Endothelial cell (in vitro differentiated cells): ENCODE results near the gene PCP4L1. TPM values are rescaled to one million over a fixed set of nuclear protein-coding genes. Genes with fewer than 3 reads are reported as not detected.

Experiments
- DNase-seq: peaks from one replicate; pipeline ENCODE4 v3.0.0; 2021; ENCODE audit warnings: low spot score
- H3K27ac Mint-ChIP-seq: one replicate; pipeline ENCODE4 v1.8.0; 2021; ENCODE audit warnings: mixed read lengths, inconsistent platforms; ENCODE audit not compliant: unreplicated experiment
- H3K27me3 Mint-ChIP-seq: one replicate; pipeline ENCODE4 v1.8.0; 2021; ENCODE audit warnings: mild to moderate bottlenecking, moderate library complexity, mixed read lengths, inconsistent platforms; ENCODE audit not compliant: unreplicated experiment
- H3K36me3 Mint-ChIP-seq: one replicate; pipeline ENCODE4 v1.8.0; 2021; ENCODE audit warnings: mild to moderate bottlenecking, low read depth, mixed read lengths, inconsistent platforms; ENCODE audit not compliant: unreplicated experiment
- H3K4me1 Mint-ChIP-seq: one replicate; pipeline ENCODE4 v1.8.0; 2021; ENCODE audit warnings: mild to moderate bottlenecking, mixed read lengths, inconsistent platforms; ENCODE audit not compliant: unreplicated experiment
- H3K4me3 Mint-ChIP-seq: one replicate; pipeline ENCODE4 v1.8.0; 2021; ENCODE audit warnings: mild to moderate bottlenecking, mixed read lengths, inconsistent platforms; ENCODE audit not compliant: unreplicated experiment
- H3K9me3 Mint-ChIP-seq: one replicate; pipeline ENCODE4 v1.8.0; 2021; ENCODE audit warnings: mixed read lengths, inconsistent platforms; ENCODE audit not compliant: unreplicated experiment
- CTCF ChIP-seq: fragments of 200-600 bp; sonication (generic); IDR thresholded peaks from one replicate; pipeline ENCODE4 v1.5.0; 2021; ENCODE audit warnings: antibody characterized with exemption; ENCODE audit not compliant: unreplicated experiment
- total RNA-seq: library from RNA; stranded (reverse); fragmentation: NEBNext Ultra II Directional; extraction: Animal tissue kit (Norgen Biotek cat#: 25700); gene quantifications from one replicate; pipeline ENCODE4 v1.2.1, GENCODE V29; 2021; ENCODE audit not compliant: unreplicated experiment

Gene PCP4L1
- total RNA-seq, 1 donor from 2014 or later: not detected

DNA sequence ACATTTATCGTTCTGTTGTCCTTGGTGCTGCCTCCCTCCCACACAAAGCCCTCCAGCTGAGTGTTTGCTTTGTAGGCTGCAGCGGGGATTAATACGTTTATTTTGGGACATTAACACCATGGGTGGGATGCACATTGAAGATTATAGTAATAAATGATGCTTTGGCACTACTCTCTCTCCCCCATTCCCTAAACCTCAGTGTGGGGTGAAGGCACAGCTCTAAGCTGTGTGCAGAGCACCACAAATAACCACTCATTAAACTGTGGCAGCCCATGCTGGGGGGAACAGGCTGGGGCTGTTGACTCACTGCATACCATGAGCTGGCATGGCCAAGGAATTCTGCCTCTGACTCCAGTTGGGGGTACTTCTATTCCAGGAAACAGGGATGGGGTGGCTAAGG lies 7.7 kb downstream of the PCP4L1 start:
- Mint-ChIP-seq H3K36me3 (no peaks in the 10 kb centered on the region), H3K27me3 (peaks cover 7% of the 10 kb centered on the region), H3K27ac (no peak overlapping the region), H3K4me3 (no peak overlapping the region), H3K4me1 (peaks cover 2% of the 10 kb centered on the region), H3K9me3 (no peaks in the 10 kb centered on the region)
- DNase-seq: no peak
- TF ChIP-seq CTCF: no peak

DNA sequence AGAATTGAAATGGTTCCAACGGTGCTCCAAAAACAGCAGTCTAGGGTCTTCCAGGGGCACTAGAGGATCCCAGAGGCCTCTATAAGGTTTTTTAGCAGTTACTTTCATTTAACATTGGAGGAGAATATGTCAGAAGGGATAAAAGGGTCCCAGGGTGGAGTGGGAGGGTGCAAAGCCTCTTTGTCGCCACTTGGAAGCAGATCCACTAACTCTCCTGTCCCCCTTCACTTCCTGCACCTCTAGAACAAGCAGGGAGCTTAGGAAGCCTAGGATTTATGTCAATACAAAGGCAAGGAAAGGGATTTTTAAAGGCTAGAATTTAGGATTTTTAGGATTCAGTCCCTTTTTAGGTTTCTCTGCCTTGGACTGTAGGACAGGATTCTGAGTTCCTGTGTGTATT lies 8.3 kb downstream of the PCP4L1 start:
- Mint-ChIP-seq H3K4me3 (no peak overlapping the region), H3K36me3 (no peaks in the 10 kb centered on the region), H3K9me3 (no peaks in the 10 kb centered on the region), H3K4me1 (peaks cover 2% of the 10 kb centered on the region), H3K27me3 (peaks cover 7% of the 10 kb centered on the region), H3K27ac (no peak overlapping the region)
- no peak for TF ChIP-seq CTCF
- no peak for DNase-seq

DNA sequence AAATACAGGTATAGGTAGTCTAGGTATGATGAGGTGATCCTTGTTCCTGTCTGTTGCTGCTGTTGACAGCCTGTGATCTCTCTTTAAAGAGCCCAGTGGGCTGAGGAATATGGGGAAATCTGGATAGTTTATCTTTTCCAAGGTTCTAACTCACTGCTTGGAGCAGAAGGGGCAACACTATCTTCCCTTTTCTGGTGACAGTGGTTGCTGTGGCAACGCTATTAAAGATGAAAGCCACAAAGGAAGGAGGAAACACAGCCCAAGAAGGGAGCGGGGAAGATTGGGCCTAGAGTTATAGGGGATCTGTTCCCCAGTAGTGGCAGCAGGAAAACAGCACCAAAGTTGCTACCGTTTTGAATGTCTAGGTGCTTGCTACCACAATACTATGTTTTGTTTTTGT lies 8.8 kb downstream of the PCP4L1 start:
- H3K36me3 Mint-ChIP-seq: no peaks in the 10 kb centered on the region
- H3K9me3 Mint-ChIP-seq: no peaks in the 10 kb centered on the region
- H3K4me3 Mint-ChIP-seq: no peak overlapping the region
- no peak for DNase-seq
- H3K4me1 Mint-ChIP-seq: peaks cover 2% of the 10 kb centered on the region
- no peak for TF ChIP-seq CTCF
- peaks cover 7% of the 10 kb centered on the region for H3K27me3 Mint-ChIP-seq
- H3K27ac Mint-ChIP-seq: no peak overlapping the region

DNA sequence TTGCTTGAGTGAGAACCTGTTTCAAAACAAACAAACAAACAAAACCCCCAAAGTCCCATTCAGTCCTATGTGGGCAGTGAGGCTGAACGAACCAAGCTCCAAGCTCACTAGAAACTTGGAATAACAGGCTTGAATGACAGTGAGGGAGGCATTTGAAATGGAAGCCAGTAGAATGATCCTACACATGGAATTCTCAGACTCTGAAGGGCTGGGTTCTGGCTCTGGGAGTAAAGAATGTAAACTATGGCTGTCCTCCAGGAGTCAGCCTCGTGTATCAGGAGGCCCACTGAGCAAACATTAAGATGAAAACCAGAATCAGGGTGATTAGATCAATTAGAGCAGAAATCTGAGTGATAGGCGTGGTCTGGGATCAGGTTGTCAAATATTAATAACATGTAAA lies 14.9 kb downstream of the PCP4L1 start:
- H3K9me3 Mint-ChIP-seq: no peaks in the 10 kb centered on the region
- no peak for DNase-seq
- no peak overlapping the region for H3K27ac Mint-ChIP-seq
- H3K27me3 Mint-ChIP-seq: no peaks in the 10 kb centered on the region
- H3K36me3 Mint-ChIP-seq: no peaks in the 10 kb centered on the region
- TF ChIP-seq CTCF: no peak
- H3K4me3 Mint-ChIP-seq: no peak overlapping the region
- H3K4me1 Mint-ChIP-seq: no peaks in the 10 kb centered on the region

GRCh38 chr1:161274874-161275273 lies 16.3 kb downstream of the PCP4L1 start:
- Mint-ChIP-seq H3K36me3 (no peaks in the 10 kb centered on the region), H3K9me3 (no peaks in the 10 kb centered on the region), H3K27me3 (no peaks in the 10 kb centered on the region), H3K27ac (no peak overlapping the region), H3K4me1 (no peaks in the 10 kb centered on the region), H3K4me3 (no peak overlapping the region)
- no peak for TF ChIP-seq CTCF
- no peak for DNase-seq
